GM23248 (cell line): ENCODE data around the gene TBC1D8. TPM values are rescaled to one million over a fixed set of nuclear protein-coding genes. Genes with fewer than 3 reads are reported as not detected.
A peak's percentile ranks its signal among the peaks of the same experiment; 100 is the strongest.

Experiments
- DNase-seq: peaks from one replicate; pipeline ENCODE4 v3.0.0-alpha.2; 2015
- H2AFZ ChIP-seq: fragments of 200-600 bp; sonication (generic); 2 replicates; pipeline ENCODE4 v1.6.1; 2016; ENCODE audit warnings: antibody characterized with exemption
- H3F3A ChIP-seq: fragments of 200-600 bp; sonication (generic); 2 replicates; pipeline ENCODE4 v1.6.1; 2016; ENCODE audit warnings: mild to moderate bottlenecking, antibody characterized with exemption, mixed run types; ENCODE audit not compliant: insufficient read depth
- H3K27ac ChIP-seq: fragments of 200-600 bp; sonication (generic); 2 replicates; pipeline ENCODE4 v1.5.1; 2016; ENCODE audit warnings: mild to moderate bottlenecking
- H3K27me3 ChIP-seq: fragments of 200-600 bp; sonication (generic); replicated peaks from 2 replicates; pipeline ENCODE4 v1.6.1; 2016; ENCODE audit warnings: mild to moderate bottlenecking; ENCODE audit not compliant: insufficient read depth
- H3K36me3 ChIP-seq: fragments of 200-600 bp; sonication (generic); 2 replicates; pipeline ENCODE4 v1.6.1; 2016; ENCODE audit warnings: low read depth, mild to moderate bottlenecking
- H3K4me1 ChIP-seq: fragments of 200-600 bp; sonication (generic); 2 replicates; pipeline ENCODE4 v1.6.1; 2016; ENCODE audit warnings: mild to moderate bottlenecking; ENCODE audit not compliant: insufficient read depth
- H3K4me2 ChIP-seq: fragments of 200-600 bp; sonication (generic); one replicate; pipeline ENCODE4 v1.6.1; 2016; ENCODE audit warnings: mild to moderate bottlenecking; ENCODE audit not compliant: unreplicated experiment
- H3K4me3 ChIP-seq: fragments of 200-600 bp; sonication (generic); 2 replicates; pipeline ENCODE4 v1.5.1; 2016; ENCODE audit warnings: mild to moderate bottlenecking
- H3K79me2 ChIP-seq: fragments of 200-600 bp; sonication (generic); 2 replicates; pipeline ENCODE4 v1.6.1; 2016; ENCODE audit warnings: mild to moderate bottlenecking; ENCODE audit not compliant: insufficient read depth
- H3K9ac ChIP-seq: fragments of 200-600 bp; sonication (generic); 2 replicates; pipeline ENCODE4 v1.6.1; 2016; ENCODE audit warnings: mild to moderate bottlenecking
- H3K9me2 ChIP-seq: fragments of 200-600 bp; sonication (generic); 2 replicates; pipeline ENCODE4 v1.6.1; 2016; ENCODE audit warnings: mixed run types, mild to moderate bottlenecking, moderate library complexity; ENCODE audit not compliant: insufficient read depth
- H3K9me3 ChIP-seq: fragments of 200-600 bp; sonication (generic); one replicate; pipeline ENCODE4 v1.6.1; 2017; ENCODE audit warnings: low read depth
- H4K20me1 ChIP-seq: fragments of 200-600 bp; sonication (generic); 2 replicates; pipeline ENCODE4 v1.6.0; 2016; ENCODE audit not compliant: insufficient read depth
- EZH2 ChIP-seq: fragments of 200-600 bp; sonication (generic); IDR thresholded peaks from 2 replicates; pipeline ENCODE4 v1.6.1; 2018; ENCODE audit warnings: antibody characterized with exemption, mild to moderate bottlenecking; ENCODE audit not compliant: insufficient read depth, poor library complexity, severe bottlenecking
- EZH2phosphoT487 ChIP-seq: fragments of 200-600 bp; sonication (generic); IDR thresholded peaks from 2 replicates; pipeline ENCODE4 v1.6.1; 2018; ENCODE audit warnings: antibody characterized with exemption, moderate library complexity, mild to moderate bottlenecking, low read depth; ENCODE audit not compliant: insufficient read depth
- whole genome bisulfite sequencing, 2 experiments: methylation state at CpG; one replicate each; pipeline ENCODE4 v1.1.6; 2015 to 2017; ENCODE audit warnings: low lambda C conversion rate in 2 of 2, low coverage in 1 of 2; ENCODE audit errors: missing lambda C conversion rate in 2 of 2; 5-methylcytosine and 5-hydroxymethylcytosine counted together
- in situ Hi-C: fragments of 300-500 bp; cut with MboI; formaldehyde crosslinking; loops from 2 replicates; pipeline ENCODE4 v1.15.0; 2020
- polyA plus RNA-seq: library from polyadenylated mRNA; unstranded; fragments of >200 nt; fragmentation: Nextera tagmentation; extraction: Ambion mirVana; gene quantifications from 2 replicates; pipeline ENCODE4 v1.2.1, GENCODE V29; 2016
- total RNA-seq: library from RNA; depleted of rRNA; stranded (reverse); fragments of >200 nt; shearing (Covaris generic); gene quantifications from 2 replicates; pipeline ENCODE4 v1.2.3, GENCODE V29; 2014

TBC1D8 gene
- total and polyA plus RNA-seq, 2 experiments from 2014 or later, result 2.5 to 2.6 TPM

GRCh38 chr2:101188683-101189405 is 37.7 kb upstream of the TBC1D8 start:
- Histone ChIP-seq H3F3A (no peaks in the 10 kb centered on the region), H3K4me2 (no peak overlapping the region), H3K9me2 (no peaks in the 10 kb centered on the region), H3K36me3 (no peaks in the 10 kb centered on the region), H3K4me3 (no peak overlapping the region), H3K27me3 (peaks cover 4% of the 10 kb centered on the region; the same call in 1 of the 2 replicates), H3K27ac (no peak overlapping the region), H3K9me3 (no peaks in the 10 kb centered on the region), H4K20me1 (no peaks in the 10 kb centered on the region), H3K79me2 (no peaks in the 10 kb centered on the region), H2AFZ (no peak overlapping the region), H3K9ac (no peak overlapping the region), H3K4me1 (no peaks in the 10 kb centered on the region)
- 35 to 37% methylated on average over 5 of the region's 5 CpGs for WGBS, 2 experiments
- in situ Hi-C loops, result no loop called here
- TF ChIP-seq EZH2phosphoT487 (no peak), EZH2 (no peak)
- DNase-seq, result peak; percentile 62

- Histone ChIP-seq H4K20me1 (no peaks in the 10 kb centered on the region), H3K4me3 (no peak overlapping the region), H3K36me3 (no peaks in the 10 kb centered on the region), H3K4me1 (no peaks in the 10 kb centered on the region), H3F3A (no peaks in the 10 kb centered on the region), H3K9me2 (no peaks in the 10 kb centered on the region), H3K27me3 (peaks cover 2% of the 10 kb centered on the region; the same call in 1 of the 2 replicates), H3K9ac (no peak overlapping the region), H3K9me3 (no peaks in the 10 kb centered on the region), H2AFZ (no peak overlapping the region), H3K4me2 (no peak overlapping the region), H3K79me2 (no peaks in the 10 kb centered on the region), H3K27ac (no peak overlapping the region)
- DNase-seq, result no peak
- WGBS, 2 experiments, result 45 to 56% methylated on average over 2 of the region's 2 CpGs
- in situ Hi-C loops, result no loop called here
- TF ChIP-seq EZH2phosphoT487 (no peak), EZH2 (no peak)
Measured at GRCh38 chr2:101187131-101187530, 35.9 kb upstream of the TBC1D8 start.

GRCh38 chr2:101185656-101186055 is 34.5 kb upstream of the TBC1D8 start:
- Histone ChIP-seq H3K4me2 (no peak overlapping the region), H3K9me3 (no peaks in the 10 kb centered on the region), H3K27ac (no peak overlapping the region), H3K9me2 (no peaks in the 10 kb centered on the region), H3K27me3 (no peaks in the 10 kb centered on the region; the same call in 1 of the 2 replicates), H2AFZ (no peak overlapping the region), H3K4me1 (no peaks in the 10 kb centered on the region), H4K20me1 (no peaks in the 10 kb centered on the region), H3K36me3 (no peaks in the 10 kb centered on the region), H3K79me2 (no peaks in the 10 kb centered on the region), H3K4me3 (no peak overlapping the region), H3F3A (no peaks in the 10 kb centered on the region), H3K9ac (no peak overlapping the region)
- TF ChIP-seq EZH2 (no peak), EZH2phosphoT487 (no peak)
- no peak for DNase-seq
- in situ Hi-C loops, result no loop called here
- 79 to 91% methylated on average over 3 of the region's 3 CpGs for WGBS, 2 experiments

GRCh38 chr2:101185085-101185484 is 33.9 kb upstream of the TBC1D8 start:
- Histone ChIP-seq H4K20me1 (no peaks in the 10 kb centered on the region), H3K79me2 (no peaks in the 10 kb centered on the region), H3K4me1 (no peaks in the 10 kb centered on the region), H3K9ac (no peak overlapping the region), H3K27me3 (no peaks in the 10 kb centered on the region; the same call in 1 of the 2 replicates), H3K4me3 (no peak overlapping the region), H3K36me3 (no peaks in the 10 kb centered on the region), H3K9me3 (no peaks in the 10 kb centered on the region), H3K27ac (no peak overlapping the region), H3K9me2 (no peaks in the 10 kb centered on the region), H3K4me2 (no peak overlapping the region), H3F3A (no peaks in the 10 kb centered on the region), H2AFZ (no peak overlapping the region)
- TF ChIP-seq EZH2phosphoT487 (no peak), EZH2 (no peak)
- DNase-seq, result no peak
- in situ Hi-C loops, result no loop called here
- WGBS, 2 experiments, result 71 to 73% methylated on average over 4 of the region's 4 CpGs
